Liver (tissue), 9 donors: Measurements from ENCODE around the gene ADRA2B. TPM values are rescaled to one million over a fixed set of nuclear protein-coding genes. Genes with fewer than 3 reads are reported as not detected.
"Not testable (repeated sequence)": the region's sequence is repeated elsewhere in the genome, so short reads cannot be mapped to it uniquely, and the experiment has no call there.

Experiments used
- DNase-seq: peaks from one replicate; pipeline ENCODE4 v3.0.0-alpha.2; 2017; ENCODE audit warnings: low spot score
- H3K27ac ChIP-seq, 2 donors: one replicate each; pipeline ENCODE4 v1.7.0; 2013; ENCODE audit warnings: inconsistent platforms in 2 of 2, low read length in 2 of 2, control low read depth in 1 of 2, low read depth in 1 of 2, mild to moderate bottlenecking in 1 of 2
- H3K27me3 ChIP-seq, 4 donors: one replicate each; pipeline versions ENCODE4 v1.6.1 to v1.7.0; 2013; ENCODE audit warnings: low read length in 3 of 4, inconsistent platforms in 1 of 4, mild to moderate bottlenecking in 1 of 4, moderate library complexity in 1 of 4; ENCODE audit not compliant: control insufficient read depth in 4 of 4, insufficient read depth in 4 of 4
- H3K36me3 ChIP-seq, 4 donors: one replicate each; pipeline versions ENCODE4 v1.6.1 to v1.7.0; 2013; ENCODE audit warnings: low read length in 3 of 4, mild to moderate bottlenecking in 3 of 4, low read depth in 1 of 4, moderate library complexity in 1 of 4; ENCODE audit not compliant: control insufficient read depth in 4 of 4, insufficient read depth in 3 of 4
- H3K4me1 ChIP-seq, 4 donors: one replicate each; pipeline versions ENCODE4 v1.6.1 to v1.7.0; 2013; ENCODE audit warnings: low read length in 3 of 4, mild to moderate bottlenecking in 3 of 4, moderate library complexity in 1 of 4; ENCODE audit not compliant: control insufficient read depth in 4 of 4, insufficient read depth in 4 of 4
- H3K4me3 ChIP-seq, 3 donors: one replicate each; pipeline versions ENCODE4 v1.6.1 to v1.7.0; 2013; ENCODE audit warnings: low read length in 3 of 3, control low read depth in 1 of 3, low read depth in 1 of 3, mild to moderate bottlenecking in 1 of 3
- H3K9ac ChIP-seq, 2 donors: one replicate each; pipeline ENCODE4 v1.7.0; 2013; ENCODE audit warnings: low read length in 2 of 2, mild to moderate bottlenecking in 2 of 2, moderate library complexity in 2 of 2, control low read depth in 1 of 2, low read depth in 1 of 2
- H3K9me3 ChIP-seq, 4 donors: one replicate each; pipeline versions ENCODE4 v1.6.1 to v1.7.0; 2013; ENCODE audit warnings: low read length in 3 of 4; ENCODE audit not compliant: control insufficient read depth in 4 of 4
- ATF3 ChIP-seq: IDR thresholded peaks from 2 replicates; pipeline ENCODE4 v1.6.1; 2016; ENCODE audit warnings: antibody characterized with exemption
- CTCF ChIP-seq: fragments of 150-350 bp; IDR thresholded peaks from 2 replicates; pipeline ENCODE4 v1.5.1; 2017; ENCODE audit warnings: improper control_type of control experiment, low read depth, low read length; ENCODE audit not compliant: missing input control
- EGR1 ChIP-seq, 2 donors: IDR thresholded peaks; 2 replicates each; pipeline ENCODE4 v1.6.1; 2016 to 2018; ENCODE audit warnings: antibody characterized with exemption in 2 of 2, low read depth in 2 of 2
- FOXA2 ChIP-seq: IDR thresholded peaks from 2 replicates; pipeline ENCODE4 v1.6.1; 2016; ENCODE audit warnings: antibody characterized with exemption
- GABPA ChIP-seq, 2 donors: IDR thresholded peaks in 1 of 2; conservative IDR thresholded peaks in 1 of 2; 2 replicates each; pipeline ENCODE4 v1.6.1; 2016; ENCODE audit warnings: antibody characterized with exemption in 2 of 2, mild to moderate bottlenecking in 1 of 2, moderate library complexity in 1 of 2
- HNF4A ChIP-seq, 2 donors: conservative IDR thresholded peaks; 2 replicates each; pipeline ENCODE4 v1.6.1; 2016; ENCODE audit warnings: antibody characterized with exemption in 2 of 2, mild to moderate bottlenecking in 2 of 2
- HNF4G ChIP-seq: IDR thresholded peaks from 2 replicates; pipeline ENCODE4 v1.6.1; 2016; ENCODE audit warnings: antibody characterized with exemption
- JUND ChIP-seq, 2 donors: IDR thresholded peaks; 2 replicates each; pipeline ENCODE4 v1.6.1; 2016; ENCODE audit warnings: antibody characterized with exemption in 2 of 2
- MAX ChIP-seq: IDR thresholded peaks from 2 replicates; pipeline ENCODE4 v1.6.1; 2016; ENCODE audit warnings: antibody characterized with exemption
- NR2F2 ChIP-seq: IDR thresholded peaks from 2 replicates; pipeline ENCODE4 v1.6.1; 2016; ENCODE audit warnings: antibody characterized with exemption
- RAD21 ChIP-seq, 2 donors: IDR thresholded peaks; 2 replicates each; pipeline ENCODE4 v1.6.1; 2016; ENCODE audit warnings: antibody characterized with exemption in 2 of 2, mild to moderate bottlenecking in 2 of 2
- REST ChIP-seq: IDR thresholded peaks from 2 replicates; pipeline ENCODE4 v1.6.1; 2016; ENCODE audit warnings: antibody characterized with exemption, mild to moderate bottlenecking
- RXRA ChIP-seq, 2 donors: IDR thresholded peaks; 2 replicates each; pipeline ENCODE4 v1.6.1; 2017 to 2018; ENCODE audit warnings: antibody characterized with exemption in 2 of 2, mild to moderate bottlenecking in 1 of 2
- TAF1 ChIP-seq: conservative IDR thresholded peaks from 2 replicates; pipeline ENCODE4 v1.6.1; 2016; ENCODE audit warnings: antibody characterized with exemption, mild to moderate bottlenecking
- YY1 ChIP-seq: IDR thresholded peaks from 2 replicates; pipeline ENCODE4 v1.6.1; 2016; ENCODE audit warnings: antibody characterized with exemption, mild to moderate bottlenecking
- ZBTB33 ChIP-seq: IDR thresholded peaks from 2 replicates; pipeline ENCODE4 v1.6.1; 2016; ENCODE audit warnings: antibody characterized with exemption
- WGBS: extraction: QIAGEN DNeasy Blood & Tissue Kit; methylation state at CpG from one replicate; pipeline ENCODE4 v1.1.7; 2013; 5-methylcytosine and 5-hydroxymethylcytosine counted together
- polyA plus RNA-seq, 2 donors: library from polyadenylated mRNA; stranded (reverse) in 1 of 2; unstranded in 1 of 2; fragments of 200-250 nt in 1 of 2; fragments of >200 nt in 1 of 2; fragmentation: Nextera tagmentation in 1 of 2; extraction: Ambion mirVana in 1 of 2; gene quantifications; one replicate each; pipeline versions ENCODE4 v1.2.1 to v1.2.3, GENCODE V29; 2013 to 2015
- total RNA-seq, 2 donors: library from RNA; depleted of rRNA; stranded (reverse); fragments of >200 nt; gene quantifications; one replicate each; pipeline ENCODE4 v1.2.3, GENCODE V29; 2014
- donor health status: healthy.
- donor health status: healthy.
- donor health status: healthy.
- donor health status: healthy.
- donor health status: healthy.

The ADRA2B gene
- total and polyA plus RNA-seq, 4 donors: 1.3 to 8.6 (median 3.0) TPM

GRCh38 chr2:96073170-96073775 is 43.1 kb downstream of the ADRA2B start:
- WGBS: 64% methylated on average over 7 of the region's 7 CpGs
- H3K4me1 ChIP-seq: no peaks in the 10 kb centered on the region
- H3K9ac ChIP-seq: no peak overlapping the region
- H3K4me3 ChIP-seq: no peak overlapping the region
- TF ChIP-seq TAF1 (no peak), FOXA2 (no peak), CTCF (no peak), MAX (no peak), REST (no peak), HNF4G (no peak), HNF4A (conservative IDR thresholded peaks at IDR 0.05) (no peak), GABPA (IDR thresholded peaks at IDR 0.05 in 1 of 2, conservative IDR thresholded peaks at IDR 0.05 in 1 of 2) (no peak), JUND (IDR thresholded peaks at IDR 0.05) (no peak), ATF3 (no peak), NR2F2 (no peak), EGR1 (IDR thresholded peaks at IDR 0.05; ENCODE audit: low read depth in 2 of 2) (no peak), RXRA (IDR thresholded peaks at IDR 0.05) (no peak)
- no peak for DNase-seq
- H3K9me3 ChIP-seq: peaks cover 0 to 3% (median 1%) of the 10 kb centered on the region in 4 donors
- H3K27me3 ChIP-seq: no peaks in the 10 kb centered on the region
- peaks cover 0 to 2% (median 0%) of the 10 kb centered on the region in 4 donors for H3K36me3 ChIP-seq
- H3K27ac ChIP-seq: no peak overlapping the region

- TF ChIP-seq MAX: no peak
- no peak for TF ChIP-seq GABPA (IDR thresholded peaks at IDR 0.05 in 1 of 2, conservative IDR thresholded peaks at IDR 0.05 in 1 of 2)
- TF ChIP-seq NR2F2: no peak
- no peak for TF ChIP-seq YY1
- TF ChIP-seq ZBTB33: no peak
- TF ChIP-seq ATF3: no peak
- no peak for TF ChIP-seq RXRA (IDR thresholded peaks at IDR 0.05)
- no peak for TF ChIP-seq HNF4G
- no peak for TF ChIP-seq RAD21 (IDR thresholded peaks at IDR 0.05)
- peaks cover 0 to 3% (median 1%) of the 10 kb centered on the region in 4 donors for H3K9me3 ChIP-seq
- no peak overlapping the region for H3K27ac ChIP-seq
- peaks cover 0 to 2% (median 0%) of the 10 kb centered on the region in 4 donors for H3K36me3 ChIP-seq
- no peak for DNase-seq
- no peak overlapping the region for H3K4me3 ChIP-seq
- no peaks in the 10 kb centered on the region for H3K4me1 ChIP-seq
- no peak overlapping the region for H3K9ac ChIP-seq
- 84% methylated on average over 11 of the region's 11 CpGs for WGBS
- no peaks in the 10 kb centered on the region for H3K27me3 ChIP-seq
Observed at GRCh38 chr2:96072746-96073145, 43.6 kb downstream of the ADRA2B start.

GRCh38 chr2:96071977-96072491 is 44.3 kb downstream of the ADRA2B start:
- not testable (repeated sequence) for H3K9ac ChIP-seq, H3K27ac ChIP-seq, H3K36me3 ChIP-seq, H3K27me3 ChIP-seq, H3K9me3 ChIP-seq, DNase-seq, H3K4me1 ChIP-seq, H3K4me3 ChIP-seq
- 84% methylated on average over 8 of the region's 8 CpGs for WGBS
